Mammary epithelial cell (primary cell): Measurements from ENCODE around the gene RPL37.

Source experiments
- CTCF ChIP-seq, 2 donors: IDR thresholded peaks in 1 of 2; conservative IDR thresholded peaks in 1 of 2; 2 replicates each; pipeline ENCODE4 v1.5.1; 2011 to 2012; ENCODE audit warnings: inconsistent platforms in 2 of 2, low read length in 2 of 2, mild to moderate bottlenecking in 2 of 2, control low read depth in 1 of 2, low read depth in 1 of 2; ENCODE audit not compliant: insufficient read depth in 1 of 2; ENCODE audit errors: extremely low read depth in 1 of 2
- EZH2 ChIP-seq: IDR thresholded peaks from 2 replicates; pipeline ENCODE4 v1.6.1; 2012; ENCODE audit warnings: low read length, inconsistent platforms, borderline replicate concordance

- TF ChIP-seq CTCF (conservative IDR thresholded peaks at IDR 0.05 in 1 of 2, IDR thresholded peaks at IDR 0.05 in 1 of 2; ENCODE audit: extremely low read depth in 1 of 2, insufficient read depth in 1 of 2, low read depth in 1 of 2, low read length in 2 of 2) (no peak), EZH2 (no peak)
Measured at GRCh38 chr5:40776658-40776977, 58.4 kb downstream of the RPL37 start.
